ENCODE results near the gene SEMA5A. TPM values are rescaled to one million over a fixed set of nuclear protein-coding genes. Genes with fewer than 3 reads are reported as not detected.

The SEMA5A gene
- total RNA-seq, 1 experiment from 2014 or later, result 34.3 TPM

GRCh38 chr5:9174446-9174845 lies 371.4 kb downstream of the SEMA5A start:
- no peak overlapping the region for H3K27ac Mint-ChIP-seq (ENCODE audit: unreplicated experiment)
- no peaks in the 10 kb centered on the region for H3K9me3 Mint-ChIP-seq (ENCODE audit: unreplicated experiment)
- no TSS peak for BruUV-seq (replicated peaks)
- DNase-seq, result no peak
- intact Hi-C loops (cut with micrococcal nuclease; ENCODE audit: unreplicated experiment), result no loop called here
- no peaks in the 10 kb centered on the region for H3K27me3 ChIP-seq (replicated peaks; ENCODE audit: control insufficient read depth, insufficient read depth, low read length)
- ChIA-PET POLR2A (no interaction called here), CTCF (no interaction called here)
- no peak for TF ChIP-seq CTCF (IDR thresholded peaks at IDR 0.05; ENCODE audit: insufficient read depth in 1 of 2, low read depth in 1 of 2, low read length in 1 of 2, severe bottlenecking in 1 of 2, unreplicated experiment in 1 of 2)
- peaks cover 12% of the 10 kb centered on the region for H3K36me3 Mint-ChIP-seq (ENCODE audit: insufficient read depth, unreplicated experiment)
- H3K36me3 ChIP-seq (ENCODE audit: control insufficient read depth, insufficient read depth, low read length), result no peaks in the 10 kb centered on the region
- no peak overlapping the region for H3K4me3 ChIP-seq (ENCODE audit: low read depth, low read length)
- H3K4me1 ChIP-seq, result no peaks in the 10 kb centered on the region
- H3K4me3 Mint-ChIP-seq (ENCODE audit: unreplicated experiment), result no peak overlapping the region
- H3K27me3 Mint-ChIP-seq (ENCODE audit: insufficient read depth, unreplicated experiment), result no peaks in the 10 kb centered on the region
- no peaks in the 10 kb centered on the region for H3K4me1 Mint-ChIP-seq (ENCODE audit: low read depth, unreplicated experiment)
- H3K9me3 ChIP-seq, result no peaks in the 10 kb centered on the region

GRCh38 chr5:9173281-9174048 lies 372.4 kb downstream of the SEMA5A start:
- Histone ChIP-seq H3K9me3 (no peaks in the 10 kb centered on the region), H3K36me3 (ENCODE audit: control insufficient read depth, insufficient read depth, low read length) (no peaks in the 10 kb centered on the region), H3K27me3 (replicated peaks; ENCODE audit: control insufficient read depth, insufficient read depth, low read length) (no peaks in the 10 kb centered on the region), H3K4me1 (no peaks in the 10 kb centered on the region), H3K4me3 (ENCODE audit: low read depth, low read length) (no peak overlapping the region)
- ChIA-PET CTCF (no interaction called here), POLR2A (no interaction called here)
- H3K36me3 Mint-ChIP-seq (ENCODE audit: insufficient read depth, unreplicated experiment), result peaks cover 12% of the 10 kb centered on the region
- H3K4me1 Mint-ChIP-seq (ENCODE audit: low read depth, unreplicated experiment), result no peaks in the 10 kb centered on the region
- H3K27ac Mint-ChIP-seq (ENCODE audit: unreplicated experiment), result no peak overlapping the region
- no peak overlapping the region for H3K4me3 Mint-ChIP-seq (ENCODE audit: unreplicated experiment)
- intact Hi-C loops (cut with micrococcal nuclease; ENCODE audit: unreplicated experiment), result no loop called here
- no TSS peak for BruUV-seq (replicated peaks)
- H3K27me3 Mint-ChIP-seq (ENCODE audit: insufficient read depth, unreplicated experiment), result no peaks in the 10 kb centered on the region
- no peak for TF ChIP-seq CTCF (IDR thresholded peaks at IDR 0.05; ENCODE audit: insufficient read depth in 1 of 2, low read depth in 1 of 2, low read length in 1 of 2, severe bottlenecking in 1 of 2, unreplicated experiment in 1 of 2)
- H3K9me3 Mint-ChIP-seq (ENCODE audit: unreplicated experiment), result no peaks in the 10 kb centered on the region
- no peak for DNase-seq

- Histone ChIP-seq H3K9me3 (no peaks in the 10 kb centered on the region), H3K4me1 (no peaks in the 10 kb centered on the region), H3K36me3 (ENCODE audit: control insufficient read depth, insufficient read depth, low read length) (no peaks in the 10 kb centered on the region), H3K27me3 (replicated peaks; ENCODE audit: control insufficient read depth, insufficient read depth, low read length) (no peaks in the 10 kb centered on the region), H3K4me3 (ENCODE audit: low read depth, low read length) (no peak overlapping the region)
- TF ChIP-seq CTCF (IDR thresholded peaks at IDR 0.05; ENCODE audit: insufficient read depth in 1 of 2, low read depth in 1 of 2, low read length in 1 of 2, severe bottlenecking in 1 of 2, unreplicated experiment in 1 of 2), result no peak
- intact Hi-C loops (cut with micrococcal nuclease; ENCODE audit: unreplicated experiment), result no loop called here
- no peak for DNase-seq
- Mint-ChIP-seq H3K27ac (ENCODE audit: unreplicated experiment) (no peak overlapping the region), H3K9me3 (ENCODE audit: unreplicated experiment) (no peaks in the 10 kb centered on the region), H3K4me1 (ENCODE audit: low read depth, unreplicated experiment) (no peaks in the 10 kb centered on the region), H3K4me3 (ENCODE audit: unreplicated experiment) (no peak overlapping the region), H3K27me3 (ENCODE audit: insufficient read depth, unreplicated experiment) (no peaks in the 10 kb centered on the region), H3K36me3 (ENCODE audit: insufficient read depth, unreplicated experiment) (peaks cover 12% of the 10 kb centered on the region)
- ChIA-PET POLR2A (no interaction called here), CTCF (no interaction called here)
- BruUV-seq (replicated peaks), result no TSS peak
These were observed 375.8 kb downstream of the SEMA5A start for GRCh38 chr5:9170026-9170425.
